Astrocyte (in vitro differentiated cells and primary cell): ENCODE measurements around the gene SPATA6. TPM values are rescaled to one million over a fixed set of nuclear protein-coding genes. Genes with fewer than 3 reads are reported as not detected.
A peak's percentile ranks its signal among the peaks of the same experiment; 100 is the strongest.

ENCODE experiments used
- DNase-seq: peaks from one replicate; pipeline ENCODE4 v3.0.0-alpha.2; 2010; ENCODE audit warnings: low read depth
- FAIRE-seq: peaks from 2 replicates; lab custom pipeline; 2011; peaks lifted over from hg19 to GRCh38; lab: Jason Lieb, UNC
- H2AFZ ChIP-seq: 2 replicates; pipeline ENCODE4 v1.6.0; 2012; ENCODE audit warnings: low read depth, low read length, inconsistent platforms
- H3K27ac ChIP-seq: 2 replicates; pipeline ENCODE4 v1.5.1; 2011; ENCODE audit warnings: low read depth, low read length, inconsistent platforms
- H3K27me3 ChIP-seq: 2 replicates; pipeline ENCODE4 v1.6.0; 2011; ENCODE audit warnings: low read length, inconsistent platforms; ENCODE audit not compliant: insufficient read depth
- H3K36me3 ChIP-seq: 2 replicates; pipeline ENCODE4 v1.5.1; 2011; ENCODE audit warnings: low read length, inconsistent platforms; ENCODE audit not compliant: insufficient read depth
- H3K4me1 ChIP-seq: 2 replicates; pipeline ENCODE4 v1.5.1; 2011; ENCODE audit warnings: low read length, inconsistent platforms; ENCODE audit not compliant: insufficient read depth
- H3K4me2 ChIP-seq: 2 replicates; pipeline ENCODE4 v1.6.0; 2012; ENCODE audit warnings: low read length, inconsistent platforms
- H3K4me3 ChIP-seq: 2 replicates; pipeline ENCODE4 v1.5.1; 2011; ENCODE audit warnings: low read depth, mild to moderate bottlenecking, low read length, inconsistent platforms; ENCODE audit not compliant: insufficient read depth
- H3K79me2 ChIP-seq: 2 replicates; pipeline ENCODE4 v1.6.0; 2012; ENCODE audit warnings: mild to moderate bottlenecking, low read length, inconsistent platforms; ENCODE audit not compliant: insufficient read depth
- H3K9ac ChIP-seq: 2 replicates; pipeline ENCODE4 v1.6.0; 2012; ENCODE audit warnings: mild to moderate bottlenecking, low read length, inconsistent platforms
- H3K9me3 ChIP-seq: 2 replicates; pipeline ENCODE4 v1.5.1; 2012; ENCODE audit warnings: low read depth, mild to moderate bottlenecking, low read length, inconsistent platforms; ENCODE audit not compliant: insufficient read depth
- H4K20me1 ChIP-seq: 2 replicates; pipeline ENCODE4 v1.6.0; 2012; ENCODE audit warnings: low read length, inconsistent platforms; ENCODE audit not compliant: insufficient read depth
- H3K27ac Mint-ChIP-seq: one replicate; pipeline ENCODE4 v1.8.0; 2021; ENCODE audit warnings: mild to moderate bottlenecking, mixed read lengths; ENCODE audit not compliant: unreplicated experiment
- H3K27me3 Mint-ChIP-seq: one replicate; pipeline ENCODE4 v1.8.0; 2021; ENCODE audit warnings: low read depth, mixed read lengths; ENCODE audit not compliant: unreplicated experiment
- H3K36me3 Mint-ChIP-seq: one replicate; pipeline ENCODE4 v1.8.0; 2021; ENCODE audit warnings: low read depth, mixed read lengths; ENCODE audit not compliant: unreplicated experiment
- H3K4me1 Mint-ChIP-seq: one replicate; pipeline ENCODE4 v1.8.0; 2021; ENCODE audit warnings: low read depth, mixed read lengths; ENCODE audit not compliant: unreplicated experiment
- H3K4me3 Mint-ChIP-seq: one replicate; pipeline ENCODE4 v1.8.0; 2021; ENCODE audit warnings: mild to moderate bottlenecking, moderate library complexity, mixed read lengths; ENCODE audit not compliant: unreplicated experiment
- H3K9me3 Mint-ChIP-seq: one replicate; pipeline ENCODE4 v1.8.0; 2021; ENCODE audit warnings: mild to moderate bottlenecking, mixed read lengths; ENCODE audit not compliant: unreplicated experiment
- EZH2 ChIP-seq: IDR thresholded peaks from 2 replicates; pipeline ENCODE4 v1.6.1; 2012; ENCODE audit warnings: mild to moderate bottlenecking, low read length, inconsistent platforms; ENCODE audit not compliant: insufficient read depth
- total RNA-seq: library from RNA; stranded (reverse); gene quantifications from 2 replicates; pipeline ENCODE4 v1.2.1, GENCODE V29; 2021
- TF ChIP-seq, protein P1 (sequence below): IDR thresholded peaks from 2 replicates; pipeline ENCODE4 v1.5.1; 2011; ENCODE audit warnings: low read depth, mild to moderate bottlenecking, inconsistent platforms, low read length, moderate library complexity; ENCODE audit not compliant: insufficient read depth

The SPATA6 gene
- total RNA-seq, 1 donor from 2014 or later: 8.2 TPM

DNA sequence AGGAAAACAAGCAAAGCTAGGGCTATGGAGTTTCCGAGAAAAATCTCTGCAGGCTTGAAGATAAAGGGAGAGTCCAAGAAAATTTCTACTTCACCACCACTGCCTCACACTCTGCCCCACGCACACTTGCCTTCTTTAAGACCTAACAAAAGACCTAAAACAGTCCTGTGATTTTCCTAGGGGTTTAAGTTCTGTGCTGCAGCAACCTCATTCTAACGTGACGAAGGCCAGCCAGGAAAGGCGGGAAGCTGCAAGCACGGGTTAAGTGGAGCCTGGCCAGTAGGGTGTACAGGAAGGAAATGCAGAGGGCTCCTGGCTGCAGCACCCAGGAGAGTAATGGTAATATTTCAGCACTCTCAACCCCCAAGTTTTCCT, 1.5 kb downstream of the SPATA6 start:
- TF ChIP-seq EZH2: no peak
- TF ChIP-seq, protein P1, sequence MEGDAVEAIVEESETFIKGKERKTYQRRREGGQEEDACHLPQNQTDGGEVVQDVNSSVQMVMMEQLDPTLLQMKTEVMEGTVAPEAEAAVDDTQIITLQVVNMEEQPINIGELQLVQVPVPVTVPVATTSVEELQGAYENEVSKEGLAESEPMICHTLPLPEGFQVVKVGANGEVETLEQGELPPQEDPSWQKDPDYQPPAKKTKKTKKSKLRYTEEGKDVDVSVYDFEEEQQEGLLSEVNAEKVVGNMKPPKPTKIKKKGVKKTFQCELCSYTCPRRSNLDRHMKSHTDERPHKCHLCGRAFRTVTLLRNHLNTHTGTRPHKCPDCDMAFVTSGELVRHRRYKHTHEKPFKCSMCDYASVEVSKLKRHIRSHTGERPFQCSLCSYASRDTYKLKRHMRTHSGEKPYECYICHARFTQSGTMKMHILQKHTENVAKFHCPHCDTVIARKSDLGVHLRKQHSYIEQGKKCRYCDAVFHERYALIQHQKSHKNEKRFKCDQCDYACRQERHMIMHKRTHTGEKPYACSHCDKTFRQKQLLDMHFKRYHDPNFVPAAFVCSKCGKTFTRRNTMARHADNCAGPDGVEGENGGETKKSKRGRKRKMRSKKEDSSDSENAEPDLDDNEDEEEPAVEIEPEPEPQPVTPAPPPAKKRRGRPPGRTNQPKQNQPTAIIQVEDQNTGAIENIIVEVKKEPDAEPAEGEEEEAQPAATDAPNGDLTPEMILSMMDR: no peak
- peak overlapping the region; percentile 96 for H3K4me3 Mint-ChIP-seq
- Histone ChIP-seq H3K27me3 (no peaks in the 10 kb centered on the region), H4K20me1 (no peaks in the 10 kb centered on the region), H3K4me1 (peaks cover 23% of the 10 kb centered on the region), H3K4me3 (peak overlapping the region; percentile 16), H3K79me2 (no peaks in the 10 kb centered on the region), H3K27ac (no peak overlapping the region), H3K9me3 (no peaks in the 10 kb centered on the region), H3K36me3 (no peaks in the 10 kb centered on the region), H3K4me2 (peak overlapping the region; percentile 99), H3K9ac (peak overlapping the region; percentile 39), H2AFZ (peak overlapping the region; percentile 45)
- no peaks in the 10 kb centered on the region for H3K27me3 Mint-ChIP-seq
- H3K27ac Mint-ChIP-seq: no peak overlapping the region
- H3K4me1 Mint-ChIP-seq: peaks cover 3% of the 10 kb centered on the region
- H3K9me3 Mint-ChIP-seq: peaks cover 2% of the 10 kb centered on the region
- no peaks in the 10 kb centered on the region for H3K36me3 Mint-ChIP-seq
- DNase-seq: peak; percentile 14
- FAIRE-seq: no peak

DNA sequence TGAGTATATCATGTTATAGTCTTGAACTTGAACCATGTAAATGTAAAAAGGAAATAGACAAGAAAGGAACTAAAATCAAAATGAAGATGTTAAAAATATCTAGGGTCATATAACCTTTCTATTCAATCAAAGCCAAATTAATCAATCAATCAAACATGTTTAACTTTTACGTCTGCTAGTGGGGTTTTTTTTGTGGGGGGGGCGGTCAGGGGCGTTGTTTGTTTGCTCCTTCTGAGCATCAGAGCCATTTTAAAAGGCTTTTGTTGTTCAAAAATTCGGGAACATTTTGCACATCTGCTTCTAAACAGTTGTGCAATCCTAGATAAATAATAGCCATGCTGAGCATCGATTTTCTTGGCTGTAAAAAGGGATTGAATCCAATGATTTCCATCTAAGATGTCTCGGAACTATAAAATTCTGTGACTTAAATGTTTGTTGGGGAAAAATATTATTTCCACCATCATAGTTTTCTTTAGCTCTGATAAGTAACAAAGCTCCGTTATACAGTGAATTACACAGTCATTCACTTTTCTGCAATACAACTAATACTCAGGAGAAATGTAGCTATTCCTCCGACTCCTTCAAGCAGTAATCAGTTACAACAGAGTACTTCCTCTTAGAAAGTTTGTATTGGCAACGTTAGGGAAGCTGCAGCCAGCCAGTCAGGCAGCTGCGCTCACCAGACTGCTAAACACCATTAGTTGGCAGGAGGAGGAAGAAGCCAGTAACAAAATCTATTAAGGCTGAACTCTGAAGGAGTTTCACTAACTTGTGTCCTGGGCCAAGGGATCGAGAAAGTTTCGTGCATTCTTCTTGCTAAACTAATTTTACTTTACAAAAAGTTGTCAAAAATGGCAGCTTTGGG, 2.2 kb downstream of the SPATA6 start:
- H3K9me3 Mint-ChIP-seq: no peaks in the 10 kb centered on the region

More for the DNA sequence above, 2.2 kb downstream of the SPATA6 start:
- H4K20me1 ChIP-seq: no peaks in the 10 kb centered on the region
- H3K4me2 ChIP-seq: peak overlapping the region; percentile 99
- H3K4me3 Mint-ChIP-seq: peak overlapping the region; percentile 23
- DNase-seq (peak; percentile 77), FAIRE-seq (peak; percentile 5)
- peaks cover 23% of the 10 kb centered on the region for H3K4me1 ChIP-seq
- no peaks in the 10 kb centered on the region for H3K27me3 Mint-ChIP-seq
- no peaks in the 10 kb centered on the region for H3K27me3 ChIP-seq
- peak overlapping the region; percentile 16 for H3K4me3 ChIP-seq
- peak overlapping the region; percentile 39 for H3K9ac ChIP-seq
- H3K79me2 ChIP-seq: no peaks in the 10 kb centered on the region
- H3K9me3 ChIP-seq: no peaks in the 10 kb centered on the region
- H3K4me1 Mint-ChIP-seq: peaks cover 3% of the 10 kb centered on the region
- no peak overlapping the region for H3K27ac Mint-ChIP-seq
- peak overlapping the region; percentile 45 for H2AFZ ChIP-seq
- H3K27ac ChIP-seq: no peak overlapping the region
- H3K36me3 ChIP-seq: no peaks in the 10 kb centered on the region
- TF ChIP-seq, protein P1: no peak
- no peaks in the 10 kb centered on the region for H3K36me3 Mint-ChIP-seq
